Breast epithelium (tissue), 3 donors: ENCODE results near the gene NPR2.
A peak's percentile ranks its signal among the peaks of the same experiment; 100 is the strongest.

Experiments used
- CTCF ChIP-seq, 3 donors: fragments of 450-650 bp; IDR thresholded peaks; one replicate each; pipeline ENCODE4 v1.5.1; 2016 to 2017; ENCODE audit warnings: antibody characterized with exemption in 3 of 3, mild to moderate bottlenecking in 3 of 3, moderate library complexity in 3 of 3
- POLR2A ChIP-seq: fragments of 450-650 bp; IDR thresholded peaks from one replicate; pipeline ENCODE4 v1.6.1; 2016; ENCODE audit warnings: antibody characterized with exemption, mild to moderate bottlenecking, moderate library complexity

- TF ChIP-seq CTCF (IDR thresholded peaks at IDR 0.05) (peak; percentile 54 to 72 (median 72)), POLR2A (no peak)
Observed at GRCh38 chr9:35826071-35826701, 34.8 kb downstream of the NPR2 start.
